Mesendoderm (in vitro differentiated cells): Measurements from ENCODE around the gene SHMT2.

Experiments used
- DNase-seq: peaks from one replicate; pipeline ENCODE4 v3.0.0; 2013
- H2AK5ac ChIP-seq: 2 replicates; pipeline ENCODE4 v1.6.1; 2013; ENCODE audit warnings: low read length, inconsistent platforms
- H2BK120ac ChIP-seq: 2 replicates; pipeline ENCODE4 v1.6.1; 2013; ENCODE audit warnings: low read depth, mild to moderate bottlenecking, low read length, moderate library complexity, mixed read lengths
- H2BK15ac ChIP-seq: replicated peaks from 2 replicates; pipeline ENCODE4 v1.6.1; 2013; ENCODE audit warnings: low read depth, mild to moderate bottlenecking, moderate library complexity
- H2BK5ac ChIP-seq: 2 replicates; pipeline ENCODE4 v1.6.1; 2013; ENCODE audit warnings: low read length, inconsistent platforms
- H3K18ac ChIP-seq: 2 replicates; pipeline ENCODE4 v1.6.1; 2013; ENCODE audit warnings: mild to moderate bottlenecking, low read length, mixed read lengths
- H3K23ac ChIP-seq: one replicate; pipeline ENCODE4 v1.6.1; 2013; ENCODE audit warnings: low read length
- H3K27ac ChIP-seq: 2 replicates; pipeline ENCODE4 v1.5.1; 2013; ENCODE audit warnings: low read depth, mild to moderate bottlenecking, inconsistent platforms, low read length, moderate library complexity
- H3K27me3 ChIP-seq: 2 replicates; pipeline ENCODE4 v1.6.1; 2013; ENCODE audit warnings: low read length, control low read depth, mild to moderate bottlenecking, inconsistent platforms; ENCODE audit not compliant: insufficient read depth, poor library complexity
- H3K36me3 ChIP-seq: 2 replicates; pipeline ENCODE4 v1.6.1; 2013; ENCODE audit warnings: low read length, inconsistent platforms; ENCODE audit not compliant: control insufficient read depth, insufficient read depth
- H3K4ac ChIP-seq: one replicate; pipeline ENCODE4 v1.6.1; 2013; ENCODE audit warnings: low read depth, mild to moderate bottlenecking, low read length, moderate library complexity
- H3K4me1 ChIP-seq: 2 replicates; pipeline ENCODE4 v1.6.1; 2013; ENCODE audit warnings: low read depth, low read length, inconsistent platforms; ENCODE audit not compliant: control insufficient read depth
- H3K4me2 ChIP-seq: 2 replicates; pipeline ENCODE4 v1.6.1; 2013; ENCODE audit warnings: low read length
- H3K4me3 ChIP-seq: 2 replicates; pipeline ENCODE4 v1.5.1; 2013; ENCODE audit warnings: mild to moderate bottlenecking, low read length
- H3K56ac ChIP-seq: one replicate; pipeline ENCODE4 v1.6.1; 2013; ENCODE audit warnings: low read length
- H3K79me1 ChIP-seq: 2 replicates; pipeline ENCODE4 v1.6.1; 2013; ENCODE audit warnings: low read length, inconsistent platforms
- H3K79me2 ChIP-seq: 2 replicates; pipeline ENCODE4 v1.6.1; 2013; ENCODE audit warnings: mild to moderate bottlenecking, low read length; ENCODE audit not compliant: control insufficient read depth, insufficient read depth
- H3K9ac ChIP-seq: 2 replicates; pipeline ENCODE4 v1.6.1; 2013; ENCODE audit warnings: low read length, inconsistent platforms
- H4K5ac ChIP-seq: one replicate; pipeline ENCODE4 v1.6.1; 2013; ENCODE audit warnings: low read length
- H4K8ac ChIP-seq: one replicate; pipeline ENCODE4 v1.6.1; 2013; ENCODE audit warnings: low read depth, mild to moderate bottlenecking, control low read depth, low read length, moderate library complexity
- WGBS: extraction: QIAGEN DNeasy Blood & Tissue Kit; methylation state at CpG from one replicate; pipeline ENCODE4 v1.1.7; 2013; ENCODE audit warnings: low lambda C conversion rate, missing lambda C conversion rate; ENCODE audit not compliant: insufficient coverage; ENCODE audit errors: extremely low coverage; 5-methylcytosine and 5-hydroxymethylcytosine counted together

The SHMT2 gene

GRCh38 chr12:57240066-57240921 lies 10.8 kb downstream of the SHMT2 start:
- H3K4me3 ChIP-seq, result peak overlapping the region; percentile 3
- peak overlapping the region; percentile 36 for H3K4ac ChIP-seq
- no peaks in the 10 kb centered on the region for H3K79me2 ChIP-seq
- no CpG with 5 or more reads among the region's 72 CpGs for WGBS
- H2BK15ac ChIP-seq, result no peak overlapping the region
- H3K36me3 ChIP-seq, result no peaks in the 10 kb centered on the region
- H2AK5ac ChIP-seq, result no peak overlapping the region
- no peak overlapping the region for H4K5ac ChIP-seq
- peaks cover 5% of the 10 kb centered on the region for H3K4me1 ChIP-seq
- no peaks in the 10 kb centered on the region for H3K79me1 ChIP-seq
- peak overlapping the region; percentile 60 for H3K9ac ChIP-seq
- peak; percentile 67 for DNase-seq
- no peak overlapping the region for H3K23ac ChIP-seq
- H2BK120ac ChIP-seq, result no peak overlapping the region
- H3K56ac ChIP-seq, result peak overlapping the region; percentile 81
- no peak overlapping the region for H2BK5ac ChIP-seq
- peak overlapping the region; percentile 42 for H3K18ac ChIP-seq
- no peak overlapping the region for H4K8ac ChIP-seq
- H3K27ac ChIP-seq, result no peak overlapping the region
- H3K27me3 ChIP-seq, result peaks cover 43% of the 10 kb centered on the region
- peak overlapping the region; percentile 32 for H3K4me2 ChIP-seq

GRCh38 chr12:57240926-57241401 lies 11.5 kb downstream of the SHMT2 start:
- Histone ChIP-seq H3K4me2 (no peak overlapping the region), H3K4me1 (peaks cover 5% of the 10 kb centered on the region), H3K79me1 (no peaks in the 10 kb centered on the region), H3K18ac (no peak overlapping the region), H2BK15ac (no peak overlapping the region), H4K8ac (no peak overlapping the region), H3K27ac (no peak overlapping the region), H2BK5ac (no peak overlapping the region), H3K4ac (no peak overlapping the region), H3K56ac (peak overlapping the region; percentile 22), H3K4me3 (no peak overlapping the region), H3K36me3 (no peaks in the 10 kb centered on the region), H3K9ac (no peak overlapping the region), H4K5ac (no peak overlapping the region), H2AK5ac (no peak overlapping the region), H3K79me2 (no peaks in the 10 kb centered on the region), H3K23ac (peak overlapping the region; percentile 36), H2BK120ac (no peak overlapping the region), H3K27me3 (peaks cover 40% of the 10 kb centered on the region)
- no CpG with 5 or more reads among the region's 19 CpGs for WGBS
- peak; percentile 86 for DNase-seq

- peaks cover 5% of the 10 kb centered on the region for H3K4me1 ChIP-seq
- H3K36me3 ChIP-seq, result no peaks in the 10 kb centered on the region
- H3K23ac ChIP-seq, result no peak overlapping the region
- H3K4me3 ChIP-seq, result no peak overlapping the region
- no peak for DNase-seq
- peaks cover 38% of the 10 kb centered on the region for H3K27me3 ChIP-seq
- H2BK5ac ChIP-seq, result no peak overlapping the region
- no peak overlapping the region for H2AK5ac ChIP-seq
- no peak overlapping the region for H3K18ac ChIP-seq
- no peak overlapping the region for H3K4ac ChIP-seq
- H3K79me2 ChIP-seq, result no peaks in the 10 kb centered on the region
- no peak overlapping the region for H4K8ac ChIP-seq
- no peaks in the 10 kb centered on the region for H3K79me1 ChIP-seq
- H3K27ac ChIP-seq, result no peak overlapping the region
- H3K4me2 ChIP-seq, result no peak overlapping the region
- WGBS, result no CpG with 5 or more reads among the region's 48 CpGs
- no peak overlapping the region for H2BK120ac ChIP-seq
- no peak overlapping the region for H3K56ac ChIP-seq
- no peak overlapping the region for H3K9ac ChIP-seq
- no peak overlapping the region for H2BK15ac ChIP-seq
- H4K5ac ChIP-seq, result no peak overlapping the region
Observed at GRCh38 chr12:57241402-57242310, 12.1 kb downstream of the SHMT2 start.

GRCh38 chr12:57242329-57242690 lies 12.8 kb downstream of the SHMT2 start:
- H3K9ac ChIP-seq, result no peak overlapping the region
- no peak overlapping the region for H2BK120ac ChIP-seq
- no CpG with 5 or more reads among the region's 18 CpGs for WGBS
- no peak overlapping the region for H3K4me2 ChIP-seq
- H2BK15ac ChIP-seq, result no peak overlapping the region
- no peak overlapping the region for H3K4me3 ChIP-seq
- H3K56ac ChIP-seq, result no peak overlapping the region
- peaks cover 31% of the 10 kb centered on the region for H3K27me3 ChIP-seq
- no peak overlapping the region for H3K23ac ChIP-seq
- H4K8ac ChIP-seq, result no peak overlapping the region
- H3K79me2 ChIP-seq, result no peaks in the 10 kb centered on the region
- no peak overlapping the region for H2AK5ac ChIP-seq
- H3K27ac ChIP-seq, result no peak overlapping the region
- no peaks in the 10 kb centered on the region for H3K36me3 ChIP-seq
- H3K4me1 ChIP-seq, result peaks cover 5% of the 10 kb centered on the region
- no peak overlapping the region for H4K5ac ChIP-seq
- no peak overlapping the region for H2BK5ac ChIP-seq
- H3K79me1 ChIP-seq, result no peaks in the 10 kb centered on the region
- H3K18ac ChIP-seq, result no peak overlapping the region
- H3K4ac ChIP-seq, result no peak overlapping the region
- DNase-seq, result no peak

GRCh38 chr12:57242691-57243454 lies 13.4 kb downstream of the SHMT2 start:
- Histone ChIP-seq H2BK120ac (no peak overlapping the region), H2BK15ac (no peak overlapping the region), H3K27ac (no peak overlapping the region), H3K4me2 (peak overlapping the region; percentile 84), H3K56ac (peak overlapping the region; percentile 85), H3K36me3 (no peaks in the 10 kb centered on the region), H3K79me2 (no peaks in the 10 kb centered on the region), H3K27me3 (peaks cover 25% of the 10 kb centered on the region), H3K18ac (peak overlapping the region; percentile 44), H4K8ac (no peak overlapping the region), H4K5ac (no peak overlapping the region), H3K4me1 (peaks cover 5% of the 10 kb centered on the region), H3K23ac (no peak overlapping the region), H2AK5ac (no peak overlapping the region), H3K4me3 (peak overlapping the region; percentile 1), H3K79me1 (no peaks in the 10 kb centered on the region), H2BK5ac (no peak overlapping the region), H3K4ac (no peak overlapping the region), H3K9ac (peak overlapping the region; percentile 71)
- no CpG with 5 or more reads among the region's 45 CpGs for WGBS
- peak; percentile 95 for DNase-seq
